Measurements from ENCODE around the gene UFD1.

GRCh38 chr22:19516378-19517170 lies 37.6 kb upstream of the UFD1 start:
- TF ChIP-seq RAD21 (IDR thresholded peaks at IDR 0.05; ENCODE audit: low read depth) (no peak), FOXM1 (IDR thresholded peaks at IDR 0.05; ENCODE audit: borderline replicate concordance, low read depth) (no peak), YY1 (IDR thresholded peaks at IDR 0.05; ENCODE audit: low read depth) (no peak), REST (IDR thresholded peaks at IDR 0.05; ENCODE audit: low read depth) (no peak), CEBPB (IDR thresholded peaks at IDR 0.05) (no peak), CREB1 (IDR thresholded peaks at IDR 0.05; ENCODE audit: low read depth) (no peak), EP300 (IDR thresholded peaks at IDR 0.05; ENCODE audit: borderline replicate concordance) (no peak), MAX (IDR thresholded peaks at IDR 0.05) (no peak), NFIC (IDR thresholded peaks at IDR 0.05) (no peak), TAF1 (IDR thresholded peaks at IDR 0.05; ENCODE audit: low read depth) (no peak), EGR1 (IDR thresholded peaks at IDR 0.05) (no peak), TCF12 (IDR thresholded peaks at IDR 0.05; ENCODE audit: low read depth) (no peak), ZBTB7A (IDR thresholded peaks at IDR 0.05; ENCODE audit: low read depth) (no peak), TEAD4 (IDR thresholded peaks at IDR 0.05) (no peak)
